ENCODE results near the gene KIF27. TPM values are rescaled to one million over a fixed set of nuclear protein-coding genes. Genes with fewer than 3 reads are reported as not detected.
"Not testable (repeated sequence)": the region's sequence is repeated elsewhere in the genome, so short reads cannot be mapped to it uniquely, and the experiment has no call there.

The KIF27 gene
- total RNA-seq, 1 donor from 2014 or later: 2.7 TPM

GRCh38 chr9:83817011-83817355 lies 104.2 kb downstream of the KIF27 start:
- intact Hi-C loops (cut with micrococcal nuclease): loop anchor here (5.0 kb wide), 1 partner anchor 110 kb away; the partner anchor contains the start of gene UBQLN1
- Mint-ChIP-seq H3K4me3 (peak overlapping the region; percentile 89), H3K27ac (peak overlapping the region; percentile 66)
- H3K9me3 Mint-ChIP-seq; H3K36me3 Mint-ChIP-seq (ENCODE audit: low read depth); DNase-seq; H3K27me3 Mint-ChIP-seq; H3K4me1 Mint-ChIP-seq: not testable (repeated sequence)

GRCh38 chr9:83815120-83815519 lies 106.1 kb downstream of the KIF27 start:
- H3K27ac Mint-ChIP-seq; H3K27me3 Mint-ChIP-seq; H3K4me3 Mint-ChIP-seq; H3K9me3 Mint-ChIP-seq; H3K36me3 Mint-ChIP-seq (ENCODE audit: low read depth): not testable (repeated sequence)
- peak; percentile 39 for DNase-seq
- peaks cover 11% of the 10 kb centered on the region for H3K4me1 Mint-ChIP-seq
- intact Hi-C loops (cut with micrococcal nuclease): loop anchor here (5.0 kb wide), 1 partner anchor 108 kb away; the partner anchor contains the start of gene UBQLN1

GRCh38 chr9:83809213-83809612 lies 112.0 kb downstream of the KIF27 start:
- intact Hi-C loops (cut with micrococcal nuclease); H3K27ac Mint-ChIP-seq; H3K9me3 Mint-ChIP-seq; H3K4me1 Mint-ChIP-seq; H3K27me3 Mint-ChIP-seq; H3K4me3 Mint-ChIP-seq; H3K36me3 Mint-ChIP-seq (ENCODE audit: low read depth): not testable (repeated sequence)
- DNase-seq: peak; percentile 44

- H3K4me3 Mint-ChIP-seq; H3K27me3 Mint-ChIP-seq; H3K36me3 Mint-ChIP-seq (ENCODE audit: low read depth); intact Hi-C loops (cut with micrococcal nuclease); H3K4me1 Mint-ChIP-seq; H3K27ac Mint-ChIP-seq; H3K9me3 Mint-ChIP-seq; DNase-seq: not testable (repeated sequence)
Measured at GRCh38 chr9:83804454-83804853, 116.8 kb downstream of the KIF27 start.

GRCh38 chr9:83803941-83804340 lies 117.3 kb downstream of the KIF27 start:
- H3K36me3 Mint-ChIP-seq (ENCODE audit: low read depth); H3K9me3 Mint-ChIP-seq; H3K4me3 Mint-ChIP-seq; H3K27ac Mint-ChIP-seq; intact Hi-C loops (cut with micrococcal nuclease); H3K27me3 Mint-ChIP-seq; H3K4me1 Mint-ChIP-seq: not testable (repeated sequence)
- peak; percentile 21 for DNase-seq

- peak; percentile 49 for DNase-seq
- Mint-ChIP-seq H3K27me3 (no peaks in the 10 kb centered on the region), H3K9me3 (no peaks in the 10 kb centered on the region), H3K4me3 (no peak overlapping the region), H3K27ac (no peak overlapping the region), H3K4me1 (no peaks in the 10 kb centered on the region), H3K36me3 (ENCODE audit: low read depth) (peaks cover 3% of the 10 kb centered on the region)
- intact Hi-C loops (cut with micrococcal nuclease): no loop called here
Measured at GRCh38 chr9:83800236-83801033, 120.8 kb downstream of the KIF27 start.

GRCh38 chr9:83794051-83794450 lies 127.2 kb downstream of the KIF27 start:
- intact Hi-C loops (cut with micrococcal nuclease): loop anchor here (10.0 kb wide), 1 partner anchor 169 kb away; the partner anchor contains the start of gene IDNK
- no peak for DNase-seq
- Mint-ChIP-seq H3K36me3 (ENCODE audit: low read depth) (peaks cover 2% of the 10 kb centered on the region), H3K27me3 (no peaks in the 10 kb centered on the region), H3K4me3 (no peak overlapping the region), H3K9me3 (no peaks in the 10 kb centered on the region), H3K4me1 (peaks cover 5% of the 10 kb centered on the region), H3K27ac (no peak overlapping the region)

- H3K36me3 Mint-ChIP-seq (ENCODE audit: low read depth): no peaks in the 10 kb centered on the region
- H3K9me3 Mint-ChIP-seq: no peaks in the 10 kb centered on the region
- H3K27ac Mint-ChIP-seq: no peak overlapping the region
- no peak for DNase-seq
- H3K4me3 Mint-ChIP-seq: no peak overlapping the region
- H3K4me1 Mint-ChIP-seq: peaks cover 5% of the 10 kb centered on the region
- intact Hi-C loops (cut with micrococcal nuclease): loop anchor here (10.0 kb wide), 1 partner anchor 168 kb away; the partner anchor contains the start of gene IDNK
- H3K27me3 Mint-ChIP-seq: no peaks in the 10 kb centered on the region
Measured at GRCh38 chr9:83792746-83793145, 128.5 kb downstream of the KIF27 start.

Other genes starting within 250 kb of the KIF27 start
- 131 and 144 TPM in 2 replicates for gene UBQLN1, start 213.5 kb downstream of the KIF27 start, total RNA-seq
- gene GKAP1, start 103.7 kb downstream of the KIF27 start, total RNA-seq: 2.3 and 2.8 TPM in 2 replicates
- gene HNRNPK, start 58.8 kb upstream of the KIF27 start, total RNA-seq: 892 and 897 TPM in 2 replicates
- 28.9 and 29.3 TPM in 2 replicates for gene RMI1, start 59.4 kb upstream of the KIF27 start, total RNA-seq